Renal cortical epithelial cell (primary cell): ENCODE data around the gene ATG4D. TPM values are rescaled to one million over a fixed set of nuclear protein-coding genes. Genes with fewer than 3 reads are reported as not detected.

Experiments used
- DNase-seq: peaks from one replicate; pipeline ENCODE4 v3.0.0-alpha.2; 2011; ENCODE audit warnings: low read depth
- total RNA-seq: library from RNA; depleted of rRNA; stranded (reverse); fragments of >200 nt; gene quantifications from 2 replicates; pipeline ENCODE4 v1.2.3, GENCODE V29; 2014

ATG4D gene
- 15.6 and 16.3 TPM in 2 replicates for total RNA-seq

DNA sequence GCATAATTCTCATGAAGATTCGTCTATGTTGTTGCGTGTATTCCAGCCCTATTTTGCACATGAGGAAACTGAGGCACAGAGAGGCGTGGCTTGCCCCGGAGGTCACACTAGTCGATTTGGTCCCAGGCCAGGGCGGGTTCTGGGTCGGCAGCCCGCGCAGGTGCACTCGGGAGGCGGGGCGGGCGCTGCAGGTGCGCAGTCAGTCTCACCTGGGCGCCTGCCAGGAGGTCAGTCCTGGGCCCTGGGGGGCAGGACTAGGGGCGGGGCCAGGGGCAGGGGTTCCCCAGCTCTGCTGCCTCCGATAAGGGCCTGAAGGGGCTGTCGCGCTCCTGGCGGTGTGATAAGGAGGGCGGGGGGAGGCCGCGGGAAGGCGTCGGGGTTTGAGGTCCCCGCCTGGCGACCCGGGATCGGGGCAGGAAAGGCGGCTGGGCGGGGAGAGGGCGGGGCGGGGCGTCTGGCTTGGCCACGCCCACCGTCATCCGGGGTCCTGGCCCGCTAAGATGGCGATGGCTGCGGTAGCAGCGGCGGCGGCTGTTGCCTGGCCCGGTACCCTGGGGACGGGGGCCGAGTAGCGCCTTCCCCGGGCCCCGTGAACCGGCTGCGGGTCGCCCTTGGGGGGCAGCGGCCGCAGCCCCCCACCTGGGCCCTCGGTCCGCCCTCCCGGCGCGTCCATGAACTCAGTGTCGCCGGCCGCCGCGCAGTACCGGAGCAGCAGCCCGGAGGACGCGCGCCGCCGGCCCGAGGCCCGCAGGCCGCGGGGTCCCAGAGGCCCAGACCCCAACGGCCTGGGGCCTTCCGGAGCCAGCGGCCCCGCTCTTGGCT, at the start of gene ATG4D:
ATG4D (plus strand) TSS at position 485 of the 822 bp plus-strand sequence; CDS start at position 672, 187 bp downstream.
- DNase-seq, result no peak

DNA sequence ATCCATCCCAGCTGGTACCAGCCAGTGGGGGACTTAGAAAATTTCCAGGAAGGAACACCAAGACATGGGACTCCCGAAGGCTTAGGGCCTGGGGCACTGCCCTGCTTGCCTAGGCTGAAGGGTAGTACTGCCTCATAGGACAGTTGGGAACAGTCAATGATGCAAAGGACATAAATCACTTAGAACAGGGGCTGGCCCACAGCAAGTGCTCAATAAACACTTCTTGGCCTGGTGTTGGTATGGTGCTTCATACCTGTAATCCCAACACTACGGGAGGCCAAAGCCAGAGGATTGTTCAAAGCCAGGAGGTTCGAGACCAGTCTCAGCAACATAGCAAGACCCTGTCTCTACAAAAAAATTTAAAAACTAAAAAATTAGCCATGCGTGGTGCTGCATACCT, 46.3 kb upstream of the ATG4D start:
- DNase-seq, result no peak

DNA sequence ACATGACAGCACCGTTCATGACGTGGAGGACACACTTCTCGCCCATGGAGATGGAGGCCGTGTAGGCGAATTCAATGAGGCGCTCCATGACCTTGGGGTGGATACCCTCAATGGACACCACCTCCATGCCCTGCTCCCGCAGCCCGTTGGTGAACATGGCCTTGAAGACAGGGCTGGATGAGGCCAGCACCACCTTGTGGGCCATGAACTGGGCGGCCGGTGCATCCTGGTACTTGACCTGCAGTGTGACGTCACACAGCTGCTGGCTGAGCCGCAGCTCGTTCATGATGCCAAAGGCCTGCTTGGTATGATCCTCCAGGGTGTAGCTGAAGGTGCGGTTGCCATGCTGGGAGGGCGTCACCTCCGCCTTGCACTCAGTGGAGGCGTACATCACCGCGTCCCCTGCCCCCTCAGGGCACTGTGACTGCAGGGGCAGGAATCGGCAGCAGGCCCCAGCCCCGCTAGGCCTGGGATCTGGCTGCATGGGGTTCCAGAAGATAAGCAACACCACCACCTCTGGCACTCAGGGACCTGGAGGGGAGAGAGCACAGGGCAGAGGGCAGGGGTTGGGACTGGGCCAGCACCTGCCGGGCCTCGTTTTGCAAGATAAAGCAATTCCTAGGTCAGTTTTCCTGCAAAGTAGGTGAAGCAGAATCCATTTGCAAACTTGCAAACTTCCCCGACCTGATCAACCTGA, 44.0 kb upstream of the ATG4D start:
- DNase-seq, result no peak

DNA sequence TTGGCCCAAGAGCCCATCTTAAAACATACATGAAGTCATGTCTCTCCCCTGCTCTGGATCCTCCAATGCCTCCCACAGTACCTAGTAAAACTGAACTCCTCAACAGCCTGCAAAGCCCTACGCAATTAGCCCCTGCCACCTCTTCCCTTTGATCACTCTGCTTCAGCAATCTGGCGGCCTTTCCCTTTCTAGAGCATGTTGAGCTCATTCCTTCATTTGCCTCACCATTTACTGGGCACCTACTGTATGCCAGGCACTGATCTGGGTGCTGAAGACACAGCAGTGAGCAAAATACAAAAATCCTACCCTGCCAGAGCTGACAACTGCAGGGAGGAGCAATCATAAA, 43.5 kb upstream of the ATG4D start:
- no peak for DNase-seq

DNA sequence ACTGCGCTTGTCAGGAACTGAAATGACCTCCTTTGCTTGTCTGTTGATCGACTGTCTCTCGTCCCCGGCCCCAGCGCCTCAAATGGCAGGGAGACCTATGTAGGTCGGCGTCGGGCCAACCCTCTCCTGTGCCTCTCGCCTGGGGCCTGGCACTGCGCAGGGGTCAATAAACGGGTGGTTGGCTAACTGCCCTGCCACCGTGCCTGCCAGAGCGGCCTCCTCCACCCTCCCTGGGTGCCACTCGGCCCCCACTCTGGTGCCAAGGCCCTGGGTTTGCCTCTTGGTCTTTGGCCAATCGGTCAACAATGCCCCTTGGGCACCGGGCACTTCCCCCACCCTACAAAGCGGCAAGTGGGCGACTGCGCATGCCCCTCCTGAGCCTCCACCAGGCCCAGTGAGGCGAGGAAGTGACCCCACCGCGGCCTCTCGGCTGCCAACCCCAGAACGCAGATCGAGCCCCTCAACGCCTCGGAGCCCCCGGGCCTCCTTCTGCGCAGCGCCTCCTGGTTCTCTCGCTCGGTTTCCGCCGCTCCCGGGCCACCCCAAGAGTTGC, 41.7 kb upstream of the ATG4D start:
- DNase-seq, result peak; percentile 34

DNA sequence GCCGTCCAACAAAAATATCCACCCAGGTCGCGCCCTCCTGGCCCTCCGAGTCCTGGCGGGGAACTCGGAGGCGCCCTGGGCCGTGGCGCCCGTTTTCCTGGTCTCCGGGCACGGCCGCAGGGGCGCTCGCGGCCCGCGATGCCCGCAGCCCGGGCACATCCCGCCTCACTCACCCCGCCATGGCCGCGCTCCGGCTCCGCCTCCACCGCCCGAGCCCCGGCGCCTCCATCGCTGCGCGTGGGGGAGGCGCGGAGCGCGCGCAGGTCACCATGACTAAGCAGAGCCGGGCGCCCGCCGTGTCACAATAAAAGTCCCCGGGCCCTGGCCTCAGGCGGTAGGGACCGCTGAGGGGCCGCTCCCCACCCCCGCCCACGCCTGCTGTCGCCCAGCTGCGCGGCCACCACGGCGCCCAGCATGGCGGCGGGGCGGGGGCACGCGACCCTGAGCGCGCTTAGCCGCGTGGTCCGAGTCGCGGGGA, 41.1 kb upstream of the ATG4D start:
- DNase-seq, result peak; percentile 44

DNA sequence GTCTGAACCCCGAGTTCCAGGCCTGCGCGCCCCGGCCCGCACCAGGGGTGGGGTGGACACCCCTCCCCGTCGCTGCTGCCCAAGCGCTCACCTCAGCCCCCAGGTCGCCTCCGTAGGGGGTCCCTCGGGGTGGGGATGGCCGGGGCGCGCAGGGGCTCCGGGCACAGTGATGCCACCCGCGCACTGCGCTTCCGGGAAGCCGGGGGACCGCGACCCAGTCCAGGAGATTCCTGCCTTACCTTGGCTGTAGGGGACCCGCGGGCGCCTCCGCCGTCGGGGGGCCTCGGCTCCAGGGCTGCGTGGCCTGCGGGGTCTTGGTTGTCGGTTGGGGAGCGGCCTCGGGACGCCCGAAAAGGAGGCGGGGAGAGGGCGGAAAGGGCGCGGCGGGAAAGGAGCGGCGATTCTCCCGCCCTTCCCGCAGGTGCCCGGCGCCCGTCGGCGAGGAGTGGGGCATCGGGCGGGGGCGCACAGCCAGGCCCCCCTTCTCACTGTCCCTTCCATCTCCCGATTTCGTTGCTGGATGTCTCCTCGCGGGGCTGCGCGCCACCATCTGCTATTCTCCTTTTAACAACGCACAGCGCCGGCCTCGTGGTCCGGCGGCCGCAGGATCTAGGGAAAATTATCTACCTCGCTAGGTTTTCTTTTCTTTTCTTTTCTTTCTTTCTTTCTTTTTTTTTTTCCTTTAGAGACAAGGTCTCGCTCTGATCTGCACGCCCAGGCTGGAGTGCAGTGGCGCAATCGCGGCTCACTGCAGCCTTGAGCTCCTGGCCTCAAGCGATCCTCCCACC, 40.5 kb upstream of the ATG4D start, which contains the start of gene KEAP1:
KEAP1 (minus strand) TSS at position 355 of the 788 bp plus-strand sequence. CDS start 3,323 bp downstream, outside the sequence.
- no peak for DNase-seq

DNA sequence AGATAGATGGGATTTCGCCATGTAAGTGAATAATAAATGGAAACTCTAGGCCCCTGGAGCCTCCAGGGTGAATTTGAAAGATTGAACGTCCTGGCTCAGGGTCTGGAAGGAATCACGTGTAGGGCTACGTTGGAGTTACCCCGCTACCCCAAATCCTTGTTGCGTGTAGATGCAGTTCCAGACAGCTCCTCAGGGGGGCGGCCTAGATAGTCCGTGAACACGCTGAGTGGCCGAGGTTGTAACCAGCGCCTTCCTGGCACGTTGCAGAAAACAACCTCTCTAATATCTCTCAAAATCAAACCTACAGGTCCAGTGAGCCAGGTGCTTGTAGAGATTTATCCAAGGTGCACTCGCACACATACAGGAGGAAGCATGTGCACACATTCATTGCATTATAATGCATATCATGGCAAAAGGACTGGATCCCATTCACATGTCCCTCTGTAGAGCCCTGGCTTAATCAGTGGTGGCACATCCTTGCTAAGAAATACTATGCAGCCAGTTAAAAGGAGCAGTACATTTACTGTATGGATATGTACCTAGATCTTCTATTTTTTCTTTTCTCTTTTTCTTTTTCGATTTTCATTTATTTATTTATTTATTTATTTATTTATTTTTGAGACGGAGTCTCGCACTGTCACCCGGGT, 38.0 kb upstream of the ATG4D start:
- peak; percentile 42 for DNase-seq

DNA sequence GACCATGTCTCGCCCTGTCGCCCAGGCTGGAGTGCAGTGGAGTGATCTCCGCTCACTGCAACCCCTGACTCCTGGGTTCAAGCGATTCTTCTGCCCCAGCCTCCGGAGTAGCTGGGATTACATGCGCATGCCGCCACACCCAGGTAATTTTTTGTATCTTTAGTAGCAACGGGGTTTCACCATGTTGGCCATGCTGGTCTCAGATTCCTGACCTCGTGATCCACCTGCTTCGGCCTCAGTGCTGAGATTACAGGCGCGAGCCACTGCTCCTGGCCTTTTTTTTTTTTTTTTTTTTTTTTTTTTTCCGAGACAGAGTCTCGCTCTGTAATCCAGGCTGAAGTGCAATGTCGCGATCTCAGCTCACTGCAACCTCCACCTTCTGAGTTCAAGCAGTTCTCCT, 35.7 kb upstream of the ATG4D start:
- no peak for DNase-seq

DNA sequence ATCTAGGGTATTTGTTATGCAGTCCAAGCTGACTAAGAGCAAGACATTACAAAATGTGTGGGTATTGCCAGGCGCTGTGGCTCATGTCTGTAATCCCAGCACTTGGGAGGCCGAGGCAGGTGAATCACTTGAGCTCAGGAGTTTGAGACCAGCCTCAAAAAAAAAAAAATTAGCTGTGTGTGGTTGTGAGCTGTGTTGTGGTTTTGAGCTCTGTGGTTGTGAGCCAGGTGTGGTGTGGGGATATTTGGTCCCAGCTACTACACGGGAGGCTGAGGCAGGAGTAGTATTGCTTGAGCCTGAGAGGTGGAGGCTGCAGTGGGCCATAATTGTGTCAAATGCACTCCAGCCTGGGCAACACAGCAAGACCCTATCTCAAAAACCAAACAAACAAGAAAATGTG, 35.0 kb upstream of the ATG4D start:
- DNase-seq, result no peak

DNA sequence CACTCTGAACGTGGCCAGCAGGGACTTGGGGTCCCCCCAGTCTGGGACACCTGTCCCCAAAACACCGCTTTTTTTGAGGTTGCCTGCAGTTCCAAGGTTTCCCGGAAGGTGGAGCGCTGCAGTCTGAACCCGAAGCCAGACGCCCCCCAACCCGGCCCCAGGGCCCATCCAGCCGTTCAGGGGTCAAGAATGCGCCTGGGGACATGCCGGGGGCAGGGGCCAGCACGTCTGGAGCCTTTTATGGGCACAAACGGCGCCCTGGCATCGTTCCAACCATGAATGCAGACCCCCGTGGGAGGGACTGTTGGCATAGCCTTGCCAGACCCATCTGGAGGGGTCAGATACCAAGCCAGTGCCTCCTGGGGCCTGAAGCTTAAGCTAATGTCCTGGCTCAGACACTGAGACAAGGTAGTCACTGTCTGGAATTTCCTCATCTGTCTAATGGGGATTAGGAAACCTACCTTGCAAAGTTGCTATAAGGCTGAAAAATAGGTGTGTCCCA, 33.4 kb upstream of the ATG4D start:
- no peak for DNase-seq

DNA sequence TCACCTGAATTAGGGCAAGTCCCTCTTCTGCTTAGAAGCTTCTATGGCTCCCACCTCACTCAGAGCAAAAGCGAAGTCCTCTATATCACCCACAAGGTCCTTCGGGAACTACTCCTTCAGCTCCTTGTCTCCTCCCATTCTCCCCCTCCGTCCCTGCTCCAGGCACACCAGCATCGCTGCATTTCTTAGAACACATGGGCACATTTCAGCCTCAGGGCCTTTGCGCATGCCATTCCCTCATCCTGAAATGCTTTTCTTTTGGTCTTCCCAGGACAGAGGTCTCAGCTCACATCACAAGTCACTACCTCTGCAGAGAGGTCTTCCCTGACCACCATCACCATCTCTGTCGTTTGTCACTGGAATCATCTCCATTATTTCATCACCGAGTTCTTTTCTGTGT, 30.5 kb upstream of the ATG4D start:
- DNase-seq, result no peak

DNA sequence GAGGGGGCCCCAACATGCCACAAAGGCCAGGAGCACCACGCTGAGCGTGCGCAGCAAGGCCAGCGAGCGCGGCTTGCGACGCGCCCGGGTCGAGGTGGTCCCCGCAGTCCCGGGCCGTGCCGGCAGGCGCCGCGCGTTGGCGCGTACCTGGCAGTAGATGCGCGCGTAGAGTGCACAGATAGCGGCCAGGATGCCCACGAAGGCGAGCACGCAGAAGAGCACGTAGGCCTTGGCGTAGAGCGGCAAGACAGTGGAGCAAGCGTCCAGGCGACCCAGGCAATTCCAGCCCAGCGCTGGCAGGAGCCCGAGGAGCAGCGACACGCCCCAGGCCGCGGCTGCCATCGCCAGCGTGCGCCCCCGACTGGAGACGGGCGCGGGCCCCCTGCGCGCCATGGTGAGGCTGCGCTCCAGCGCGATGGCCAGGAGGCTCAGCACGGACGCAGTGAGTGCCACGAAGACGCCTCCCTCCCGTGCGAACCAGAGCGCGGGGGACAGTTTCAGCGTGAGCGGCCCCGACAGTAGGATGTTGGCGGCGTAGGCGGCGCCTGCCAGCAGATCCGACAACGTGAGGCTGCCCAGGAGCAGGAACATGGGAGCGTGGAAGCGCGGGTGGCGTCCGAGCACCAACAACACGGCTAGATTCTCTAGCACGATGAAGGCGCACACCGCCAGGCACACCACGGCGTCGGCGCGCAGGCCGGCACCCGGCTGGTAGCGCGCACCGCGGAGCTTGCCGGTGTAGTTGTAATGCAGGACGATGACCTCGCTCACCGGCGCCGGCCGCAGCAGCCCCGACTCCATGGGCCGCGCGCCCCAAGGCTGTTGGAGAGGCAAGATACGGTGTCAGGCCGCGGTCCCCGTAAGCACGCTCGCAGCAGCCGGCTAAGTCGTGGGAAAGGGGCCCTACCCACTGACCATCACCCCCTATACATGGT, 29.2 kb upstream of the ATG4D start:
- no peak for DNase-seq

DNA sequence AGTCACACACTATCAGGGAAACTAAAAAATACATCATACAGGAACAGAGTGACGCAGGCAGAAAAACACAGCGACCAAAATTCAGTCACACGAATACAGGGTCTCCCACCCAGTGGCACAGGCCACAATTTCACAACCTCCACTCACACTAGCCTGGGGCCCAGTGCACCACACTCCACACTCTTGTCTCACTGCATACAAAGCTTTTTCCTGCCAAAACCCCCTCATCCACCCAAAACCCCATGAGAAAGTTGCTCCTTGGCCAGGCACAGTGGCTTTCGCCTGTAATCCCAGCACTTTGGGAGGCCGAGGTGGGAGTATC, 27.7 kb upstream of the ATG4D start:
- DNase-seq, result no peak

DNA sequence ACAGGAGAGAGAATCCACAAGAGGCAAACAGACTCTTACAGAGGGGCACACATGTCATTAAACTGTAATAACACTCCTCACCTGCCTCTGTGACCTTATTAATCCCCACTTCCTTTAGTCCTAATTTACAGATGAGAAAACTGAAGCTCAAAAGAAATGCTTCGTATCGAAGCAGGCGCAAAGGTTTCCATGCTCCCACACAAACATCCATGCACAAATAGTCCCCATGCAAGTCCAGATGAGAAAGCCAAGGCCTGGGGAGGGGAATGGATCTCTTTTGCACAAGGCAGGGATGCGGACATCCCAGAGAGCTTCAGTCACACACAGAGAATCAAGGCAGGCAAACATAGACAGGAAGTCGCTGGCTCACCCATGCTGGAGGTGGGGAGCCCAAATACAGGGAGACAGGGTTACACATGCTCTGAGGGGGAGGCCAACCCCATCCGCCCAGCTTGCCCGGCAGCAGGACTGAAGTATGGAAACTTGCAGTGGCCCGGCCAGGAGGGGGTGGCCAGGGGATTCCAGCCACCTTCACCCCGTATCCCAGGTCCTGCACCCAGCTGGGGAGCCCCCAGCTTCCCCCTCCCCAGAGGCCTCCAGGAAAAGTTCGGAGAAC, 26.9 kb upstream of the ATG4D start:
- DNase-seq, result no peak

DNA sequence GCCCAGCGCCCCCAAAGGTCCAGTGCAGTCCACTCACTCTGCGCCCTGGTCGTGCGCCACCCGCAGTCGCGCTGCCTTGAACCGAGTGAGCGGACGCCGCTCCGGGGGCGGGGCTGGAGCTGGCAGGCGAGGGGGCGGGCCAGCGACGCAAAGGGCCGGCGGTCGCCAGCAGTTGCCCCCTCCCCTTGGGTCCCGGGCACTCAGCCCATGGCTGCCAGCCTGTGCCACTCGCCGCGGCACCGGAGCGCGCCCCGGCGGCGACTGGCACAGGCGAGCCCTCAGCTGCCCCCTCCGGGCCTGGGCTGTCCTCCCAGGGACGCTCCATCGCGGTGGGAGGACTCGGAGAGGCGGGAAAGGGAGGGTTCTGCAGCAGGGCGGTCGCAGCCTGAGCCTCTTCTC, 26.3 kb upstream of the ATG4D start, which contains the start of gene S1PR5:
S1PR5 (minus strand) TSS at position 87 of the 399 bp plus-strand sequence. CDS start 2,436 bp downstream, outside the sequence.
- DNase-seq, result no peak

DNA sequence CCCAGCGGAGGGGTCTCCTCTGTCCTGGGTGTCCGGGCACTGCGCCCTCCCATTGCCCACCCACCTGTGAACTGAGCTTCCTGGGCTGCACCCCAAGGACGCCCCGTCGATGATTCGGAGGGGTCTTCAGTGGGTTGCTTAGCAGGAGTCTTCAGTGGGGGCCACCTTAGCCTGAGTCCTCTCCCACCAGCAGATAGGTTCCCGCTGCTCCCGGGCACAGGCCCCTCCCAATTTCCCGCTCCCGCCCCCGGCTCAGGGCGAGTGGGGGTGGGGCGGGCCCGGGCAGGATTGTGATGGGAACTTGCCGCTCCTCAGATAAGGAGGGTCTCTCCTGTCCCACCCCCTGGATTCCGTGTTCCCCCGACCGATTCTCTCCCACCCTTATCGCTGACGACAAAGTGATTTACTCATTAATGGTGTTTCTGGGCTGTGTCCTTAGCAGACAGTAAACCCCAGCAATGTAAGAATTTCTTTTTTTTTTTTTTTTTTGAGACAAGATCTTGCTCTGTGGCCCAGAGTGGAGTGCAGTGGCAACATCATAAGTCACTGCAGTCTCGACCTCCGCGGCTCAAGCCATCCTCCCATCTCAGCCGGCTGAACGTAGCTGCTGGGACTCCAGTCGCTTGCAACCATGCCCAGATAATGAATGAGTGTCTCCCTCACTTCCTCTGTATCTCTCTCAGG, 25.8 kb upstream of the ATG4D start:
- DNase-seq, result no peak

DNA sequence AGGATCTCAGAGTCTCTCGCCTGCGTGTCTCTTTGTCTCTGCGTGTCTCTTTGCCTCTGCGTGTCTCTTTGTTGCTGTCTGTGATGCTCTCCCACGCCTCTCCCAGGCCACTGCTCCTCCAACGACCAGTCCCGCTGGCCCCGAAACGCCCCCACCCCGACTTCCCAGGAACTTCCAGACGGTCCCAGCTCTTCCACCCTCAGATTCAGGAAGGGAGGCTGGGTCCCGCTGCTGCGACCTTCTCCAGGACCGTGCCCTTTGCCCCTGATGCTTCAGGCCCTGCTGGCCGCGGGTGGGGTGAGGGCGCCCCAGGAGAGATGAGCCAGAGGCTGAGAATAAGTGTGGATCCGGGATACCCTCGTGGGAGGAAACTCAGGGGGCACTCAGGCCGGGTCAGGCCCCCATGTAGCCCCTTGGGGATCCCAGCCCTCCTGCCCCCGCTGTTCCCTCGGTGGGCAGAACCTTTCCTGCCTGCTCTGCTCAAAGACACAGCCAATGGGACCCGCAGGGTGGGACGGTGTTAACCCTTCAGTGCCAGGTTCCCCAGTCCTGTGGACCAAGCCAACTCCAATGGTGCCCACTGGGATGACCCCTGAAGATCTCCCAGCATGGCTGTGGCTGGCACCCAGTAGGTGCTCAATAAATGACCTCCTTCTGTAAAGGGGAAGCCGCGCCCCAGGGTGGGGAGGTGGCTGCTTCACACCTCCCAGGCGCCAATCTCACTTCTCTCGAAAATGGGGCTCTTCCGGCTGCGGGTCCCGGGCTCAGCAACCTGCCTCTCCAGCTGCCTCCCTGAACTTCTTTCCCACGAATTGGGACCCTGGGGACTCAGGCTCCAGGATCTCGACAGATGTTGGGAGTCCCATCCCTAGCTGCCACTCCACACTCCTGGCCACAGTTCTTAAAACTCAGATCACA, 25.0 kb upstream of the ATG4D start:
- no peak for DNase-seq
